ENCODE data around the gene DDX17.

The DDX17 gene

DNA sequence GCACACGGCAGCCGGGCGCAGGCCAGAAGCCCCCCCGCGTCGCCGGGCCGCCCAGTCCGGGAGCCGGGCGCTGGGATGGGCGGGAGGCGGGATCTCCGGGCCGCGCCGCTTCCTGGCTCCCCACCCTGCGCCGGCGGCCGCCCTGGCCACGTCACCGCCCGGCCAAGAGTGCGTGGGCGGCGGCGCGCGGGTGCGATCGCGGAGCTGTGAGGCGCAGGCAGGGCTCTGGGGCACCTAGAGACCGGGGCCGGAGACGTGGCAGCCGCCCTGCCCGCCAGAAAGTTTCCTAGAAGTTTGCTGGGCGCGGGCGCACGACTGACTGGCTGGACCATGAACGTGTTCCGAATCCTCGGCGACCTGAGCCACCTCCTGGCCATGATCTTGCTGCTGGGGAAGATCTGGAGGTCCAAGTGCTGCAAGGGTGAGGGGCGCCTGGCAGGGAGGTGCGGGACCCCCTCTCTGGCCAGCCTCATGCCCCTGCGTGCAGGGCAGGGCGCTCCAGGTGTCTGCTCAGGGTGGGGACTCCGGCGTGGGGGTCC, 38.1 kb downstream of the DDX17 start, which contains the start of gene KDELR3:
Gene KDELR3, plus strand, starts transcription at position 193 of the 539 bp plus-strand sequence. Its CDS starts 138 bp downstream, at position 331.
- in situ Hi-C loops (cut with MboI; ENCODE audit: low sequenced_read_pairs): no loop called here

DNA sequence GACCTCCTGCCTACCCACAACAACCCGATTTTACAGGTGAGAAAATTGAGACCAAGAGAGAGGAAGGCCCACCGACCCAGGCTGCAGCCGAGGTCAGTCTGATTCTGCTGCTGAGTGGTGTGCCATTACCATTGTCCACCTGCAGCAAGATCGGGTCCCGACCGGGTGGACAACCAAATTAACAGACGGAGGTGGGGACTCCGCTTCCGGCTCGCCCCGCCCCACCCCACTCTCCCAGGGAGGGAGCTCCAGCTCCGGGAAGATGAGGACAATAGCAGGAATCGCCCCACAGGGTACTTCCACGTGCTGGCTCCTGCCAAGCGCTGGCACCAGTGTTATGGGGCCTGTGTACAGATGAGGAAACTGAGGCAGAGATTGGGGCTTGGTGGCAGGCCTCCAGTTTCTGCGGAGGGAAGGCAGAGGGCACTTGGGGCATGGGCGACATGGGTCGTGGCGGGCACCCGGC, 38.6 kb downstream of the DDX17 start:
- in situ Hi-C loops (cut with MboI; ENCODE audit: low sequenced_read_pairs): no loop called here

DNA sequence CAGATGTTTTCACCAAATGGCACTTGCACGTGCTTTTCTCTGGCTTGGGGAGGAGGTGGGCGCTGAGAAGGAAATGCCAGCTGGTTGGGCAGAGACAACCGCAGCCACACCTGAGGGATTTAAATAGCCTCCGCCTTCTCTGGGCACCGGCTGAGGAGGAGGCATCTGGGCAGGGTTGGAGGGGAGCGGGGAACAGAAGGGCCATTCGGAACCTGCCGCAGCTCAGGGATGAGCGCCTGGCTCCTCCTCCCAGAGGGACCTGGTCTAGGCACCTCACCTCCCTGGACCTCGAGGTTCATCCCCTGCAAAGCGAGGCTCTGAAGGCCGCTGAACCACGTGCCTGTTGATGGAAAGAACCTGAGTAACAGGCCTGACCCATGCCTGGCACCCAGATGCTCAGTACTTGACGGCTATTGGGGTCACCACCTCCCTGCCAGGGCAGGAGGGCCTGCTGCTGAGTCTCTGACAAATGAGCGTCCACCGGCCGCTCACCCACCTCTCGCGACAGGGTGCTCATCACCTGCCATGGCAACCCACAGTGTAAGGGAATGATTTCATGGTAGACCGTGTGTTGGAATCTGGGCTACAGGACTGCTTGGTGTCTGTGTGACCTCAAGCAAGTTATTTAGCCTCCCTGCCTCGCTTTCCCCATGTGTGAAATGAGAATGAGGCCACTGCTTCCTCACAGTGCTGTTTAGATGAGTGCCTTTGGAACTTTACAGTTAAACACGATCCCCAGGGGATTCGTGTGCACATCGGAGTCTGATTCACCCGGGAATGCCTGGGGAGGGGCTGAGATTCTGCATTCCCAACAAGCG, 40.2 kb downstream of the DDX17 start:
- in situ Hi-C loops (cut with MboI; ENCODE audit: low sequenced_read_pairs): no loop called here

DNA sequence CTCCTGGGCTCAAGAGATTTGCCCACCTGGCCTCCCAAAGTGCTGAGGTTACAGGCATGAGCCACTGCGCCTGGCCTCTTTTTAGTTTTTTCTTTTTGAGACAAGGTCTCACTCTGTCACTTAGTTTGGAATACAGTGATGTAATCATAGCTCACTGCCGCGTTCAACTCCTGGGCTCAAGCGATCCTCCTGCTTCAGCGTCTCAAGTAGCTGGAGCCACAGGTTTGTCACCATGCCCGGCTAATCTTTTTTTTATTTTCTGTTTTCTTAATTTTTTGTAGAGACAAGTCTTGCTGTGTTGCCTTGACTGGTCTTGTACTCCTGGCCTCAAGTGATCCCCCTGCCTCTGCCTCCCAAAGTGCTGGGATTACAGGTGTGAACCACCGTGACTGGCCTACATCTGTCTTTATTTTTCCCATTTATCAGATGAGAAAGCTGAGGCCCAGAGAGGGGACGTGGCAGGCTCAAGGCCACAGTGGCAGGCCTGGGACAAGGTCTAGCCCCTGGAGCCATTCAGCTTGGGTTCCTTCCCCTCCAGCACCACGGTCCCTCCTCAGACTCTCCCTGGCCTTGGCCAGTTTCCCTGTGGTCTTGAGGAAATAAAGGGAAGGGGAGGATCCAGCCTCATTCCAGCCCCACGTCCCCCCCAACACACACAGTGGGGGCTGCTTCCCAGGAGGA, 41.0 kb downstream of the DDX17 start:
- in situ Hi-C loops (cut with MboI; ENCODE audit: low sequenced_read_pairs): no loop called here

DNA sequence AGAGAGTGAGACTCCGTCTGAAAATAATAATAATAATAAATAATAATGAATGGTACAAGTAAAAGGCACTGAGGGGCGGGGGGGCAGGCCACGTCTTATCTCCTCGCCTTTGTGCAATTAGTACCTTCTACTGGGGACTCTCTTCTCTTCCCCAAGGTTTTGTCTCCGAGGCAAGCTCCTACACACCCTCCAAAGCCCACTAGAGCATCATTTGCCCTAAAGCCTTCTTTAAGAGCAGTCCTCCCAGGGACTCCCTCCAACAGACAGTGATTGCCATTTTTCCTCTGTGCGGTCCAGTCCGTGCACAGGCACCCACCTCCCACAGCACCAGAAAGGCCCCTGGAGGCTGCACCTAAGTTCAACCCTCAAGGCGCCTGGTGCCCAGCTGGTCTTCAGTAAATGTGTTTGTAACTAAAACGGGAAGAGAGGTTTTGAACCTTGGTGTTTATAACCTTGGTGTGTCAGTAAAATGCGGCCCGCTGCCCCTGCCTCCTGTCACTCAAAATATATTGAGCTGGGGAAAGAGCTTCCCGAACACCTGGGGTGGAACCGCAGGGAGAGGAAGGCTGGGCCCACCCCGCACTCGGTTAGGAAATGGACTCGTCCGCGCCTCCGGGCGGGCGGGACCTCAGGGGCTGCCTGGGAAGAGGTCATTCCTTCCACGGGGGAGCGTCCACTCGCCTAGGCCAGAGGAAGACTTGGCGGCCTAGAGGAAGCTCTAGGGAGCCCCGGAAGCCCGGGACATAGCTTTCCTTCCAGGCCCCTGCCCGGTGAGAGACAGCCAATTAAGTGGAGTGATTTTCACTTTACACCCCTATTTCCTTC, 42.9 kb downstream of the DDX17 start:
- in situ Hi-C loops (cut with MboI; ENCODE audit: low sequenced_read_pairs): no loop called here

DNA sequence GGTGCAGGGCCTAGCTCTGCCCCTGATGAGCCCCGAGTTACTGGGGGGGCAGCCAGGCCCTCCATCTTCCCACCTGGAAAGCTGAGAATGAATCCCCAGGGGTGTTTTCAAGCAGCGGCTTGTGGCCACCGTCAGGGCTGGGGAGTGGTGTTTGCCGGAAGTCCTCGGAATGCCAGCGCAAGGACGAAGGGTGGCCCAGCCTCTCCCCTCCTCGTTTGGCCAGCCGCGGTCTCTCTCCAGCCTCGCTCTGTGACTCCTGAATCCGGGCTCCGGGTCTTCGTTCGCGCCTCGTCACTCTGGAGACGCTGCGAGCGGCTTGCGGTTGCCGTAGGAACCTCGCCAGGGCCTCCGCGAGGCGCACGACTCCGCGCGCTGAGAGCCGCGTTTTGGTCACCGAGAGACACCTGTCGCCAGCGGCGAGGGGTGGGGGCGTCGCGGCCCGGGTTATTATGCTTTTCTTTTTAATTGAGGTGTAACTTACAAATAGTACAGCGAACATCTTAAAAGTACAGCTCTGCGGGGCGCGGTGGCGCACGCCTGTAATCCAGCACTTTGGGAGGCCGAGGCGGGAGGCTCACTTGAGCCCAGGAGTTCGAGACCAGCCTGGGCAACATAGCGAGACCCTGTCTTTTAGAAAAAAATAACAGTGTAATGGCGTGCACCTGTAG, 44.6 kb downstream of the DDX17 start:
- in situ Hi-C loops (cut with MboI; ENCODE audit: low sequenced_read_pairs): no loop called here

DNA sequence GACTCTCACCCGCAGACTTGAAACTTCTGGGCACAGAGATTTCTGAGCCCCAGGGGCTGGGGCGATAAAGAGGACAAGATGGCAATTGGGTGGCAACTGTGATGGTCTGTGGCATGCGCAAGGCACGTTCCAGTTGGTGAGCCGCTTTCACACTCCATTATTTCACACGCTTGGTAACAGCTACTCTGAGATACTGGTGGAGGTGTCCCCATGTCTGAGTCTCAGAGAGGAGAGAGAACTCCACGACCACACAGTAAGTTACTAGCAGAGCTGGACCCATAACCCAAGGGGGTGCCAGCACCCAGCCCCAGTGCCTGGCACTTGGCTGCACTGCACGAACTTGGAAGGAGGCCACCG, 45.1 kb downstream of the DDX17 start:
- in situ Hi-C loops (cut with MboI; ENCODE audit: low sequenced_read_pairs): no loop called here

DNA sequence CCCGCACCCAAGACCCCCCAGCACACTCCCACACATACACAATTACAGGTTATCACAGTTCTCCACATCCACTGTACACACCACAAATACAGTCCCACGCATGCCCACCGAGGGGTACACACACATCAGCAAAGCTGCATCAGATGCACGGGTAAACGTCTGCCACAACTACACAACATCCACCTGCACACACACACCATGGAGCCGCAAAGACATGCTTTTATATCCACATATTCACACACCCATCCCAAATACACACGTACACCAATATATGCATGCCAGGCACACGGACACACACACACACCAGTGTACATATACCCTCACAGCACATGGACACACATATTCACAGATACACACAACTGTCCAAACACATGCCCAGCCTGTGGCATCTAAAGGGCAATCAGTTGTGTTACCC, 45.7 kb downstream of the DDX17 start:
- in situ Hi-C loops (cut with MboI; ENCODE audit: low sequenced_read_pairs): no loop called here

DNA sequence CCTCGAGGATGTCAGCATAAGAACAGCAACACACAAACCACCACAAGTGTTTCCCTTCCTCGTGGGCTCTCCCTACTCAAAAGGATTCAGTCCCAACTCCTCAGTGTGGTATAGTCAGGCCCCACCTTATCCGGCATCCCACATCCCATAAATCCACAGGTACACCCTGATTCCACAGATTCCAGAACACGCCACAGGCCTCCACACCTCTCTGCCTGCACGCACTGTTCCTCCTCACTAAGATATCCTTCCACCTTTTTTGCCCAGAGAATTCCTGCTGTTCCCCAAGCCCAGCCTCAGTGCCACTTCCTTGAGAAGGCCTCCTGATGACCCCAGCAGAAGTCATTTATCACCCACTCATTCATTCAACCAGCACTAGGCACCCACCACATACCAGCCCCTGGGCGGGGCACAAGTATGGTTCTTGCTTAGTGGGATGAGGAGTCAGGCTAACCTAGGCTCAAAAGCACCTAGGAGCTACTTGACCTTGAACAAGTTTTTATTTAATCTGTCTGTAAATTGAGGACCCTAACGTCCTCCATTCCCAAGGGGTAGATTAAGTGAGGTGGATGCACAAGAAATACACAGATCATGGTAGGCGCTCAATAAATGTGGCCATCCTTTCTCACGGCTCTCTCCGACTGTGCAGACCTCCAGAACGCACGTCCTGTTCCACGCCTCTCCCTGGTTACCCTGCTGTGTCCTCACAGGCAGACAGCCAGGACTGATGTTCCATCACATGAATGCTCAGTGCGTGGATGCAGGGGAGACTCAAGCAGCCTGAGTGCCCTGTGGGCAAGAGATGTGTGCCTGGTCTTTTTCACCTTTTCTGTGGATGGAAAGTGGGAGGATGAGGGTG, 49.0 kb downstream of the DDX17 start:
- in situ Hi-C loops (cut with MboI; ENCODE audit: low sequenced_read_pairs): no loop called here

DNA sequence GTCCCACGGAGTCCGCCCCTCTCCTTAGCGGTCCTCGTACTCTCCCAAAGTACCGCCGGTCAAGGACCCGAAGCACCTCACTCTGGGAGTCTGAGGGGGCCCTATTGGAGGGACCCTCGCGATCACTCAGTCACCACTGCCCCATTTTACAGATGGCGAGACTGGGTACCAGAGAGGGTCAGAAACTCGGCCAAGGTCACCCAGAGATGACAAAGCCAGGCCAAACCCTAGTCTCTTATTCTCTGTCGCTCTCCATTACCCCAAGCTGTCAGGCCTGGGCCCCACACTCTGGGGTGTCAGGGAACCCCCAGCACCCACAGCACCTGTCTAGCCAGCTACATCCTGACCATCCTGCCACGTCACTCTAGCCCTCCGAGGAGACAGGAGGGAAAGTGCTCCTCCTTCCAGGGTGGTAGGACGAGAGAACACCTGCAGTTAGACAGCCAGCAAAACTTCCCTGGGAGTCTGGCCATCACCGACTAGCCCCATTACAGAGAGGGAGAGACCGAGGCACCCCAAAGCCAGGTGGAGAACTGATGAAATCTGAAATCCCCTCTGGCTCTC, 49.8 kb downstream of the DDX17 start:
- in situ Hi-C loops (cut with MboI; ENCODE audit: low sequenced_read_pairs): no loop called here

DNA sequence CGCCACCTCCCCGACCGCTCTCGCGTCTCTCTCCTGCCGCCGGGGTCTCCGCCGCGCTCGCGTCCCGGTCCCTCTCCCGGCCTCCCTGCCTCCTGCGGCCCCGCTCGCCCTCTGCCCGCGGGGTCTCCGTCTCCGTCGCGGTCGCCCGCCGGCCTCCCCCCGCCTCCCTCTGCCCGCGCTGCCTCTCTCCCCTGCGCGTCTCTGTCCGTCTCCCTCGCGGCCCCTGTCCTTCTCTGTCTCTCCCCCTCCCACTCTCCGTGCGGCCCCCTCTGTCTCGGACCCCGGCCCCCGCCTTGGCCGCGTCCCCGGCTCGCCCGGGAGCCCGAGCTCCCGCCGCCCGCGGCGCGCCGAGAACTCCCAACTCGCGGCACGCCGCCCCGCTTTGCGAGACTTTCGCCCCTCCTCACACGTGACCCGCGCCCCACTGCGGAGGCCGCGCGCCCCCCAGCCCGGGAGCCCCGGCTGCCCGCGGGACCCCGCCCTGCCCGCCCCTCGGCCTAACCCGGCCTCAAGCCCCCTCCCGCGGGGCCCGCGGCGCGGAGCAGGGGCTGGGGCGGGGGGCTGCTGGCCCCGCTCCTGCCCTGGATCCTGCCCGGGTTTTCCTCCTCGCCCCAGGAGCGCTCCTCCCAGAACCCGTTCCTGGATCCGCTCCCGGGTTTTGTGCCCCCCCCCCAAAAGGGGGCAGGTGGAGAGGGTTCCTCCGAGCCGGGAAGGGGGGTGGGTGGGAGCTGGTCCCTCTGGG, 50.4 kb downstream of the DDX17 start:
- in situ Hi-C loops (cut with MboI; ENCODE audit: low sequenced_read_pairs): no loop called here

DNA sequence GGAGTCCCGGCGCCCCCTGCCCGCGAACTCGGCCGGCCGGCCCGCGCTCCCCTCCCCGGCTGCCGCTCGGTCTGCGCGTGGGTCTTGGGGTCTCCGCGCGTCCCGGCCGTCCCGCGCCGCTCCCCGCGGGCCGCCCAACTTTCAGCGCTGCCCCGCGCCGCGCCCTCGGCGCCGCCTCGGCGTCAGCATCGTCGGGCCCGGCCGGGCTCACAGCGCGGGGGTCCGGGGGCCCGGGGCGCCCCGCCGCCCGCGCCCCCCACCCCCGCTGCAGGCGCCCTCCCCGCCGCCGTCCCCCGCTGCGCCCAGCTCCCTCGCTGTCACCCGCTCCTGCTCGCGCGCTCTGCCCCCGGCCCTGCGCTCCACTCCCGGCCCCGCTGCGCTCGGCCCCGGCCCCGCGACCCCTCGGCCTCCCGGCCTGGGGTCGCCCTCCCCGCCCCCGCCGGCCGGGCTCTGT, 51.0 kb downstream of the DDX17 start, which contains the start of gene KCNJ4:
Gene KCNJ4, minus strand, starts transcription at position 124 of the 454 bp plus-strand sequence. CDS start 27,067 bp downstream, outside the sequence.
- in situ Hi-C loops (cut with MboI; ENCODE audit: low sequenced_read_pairs): no loop called here

DNA sequence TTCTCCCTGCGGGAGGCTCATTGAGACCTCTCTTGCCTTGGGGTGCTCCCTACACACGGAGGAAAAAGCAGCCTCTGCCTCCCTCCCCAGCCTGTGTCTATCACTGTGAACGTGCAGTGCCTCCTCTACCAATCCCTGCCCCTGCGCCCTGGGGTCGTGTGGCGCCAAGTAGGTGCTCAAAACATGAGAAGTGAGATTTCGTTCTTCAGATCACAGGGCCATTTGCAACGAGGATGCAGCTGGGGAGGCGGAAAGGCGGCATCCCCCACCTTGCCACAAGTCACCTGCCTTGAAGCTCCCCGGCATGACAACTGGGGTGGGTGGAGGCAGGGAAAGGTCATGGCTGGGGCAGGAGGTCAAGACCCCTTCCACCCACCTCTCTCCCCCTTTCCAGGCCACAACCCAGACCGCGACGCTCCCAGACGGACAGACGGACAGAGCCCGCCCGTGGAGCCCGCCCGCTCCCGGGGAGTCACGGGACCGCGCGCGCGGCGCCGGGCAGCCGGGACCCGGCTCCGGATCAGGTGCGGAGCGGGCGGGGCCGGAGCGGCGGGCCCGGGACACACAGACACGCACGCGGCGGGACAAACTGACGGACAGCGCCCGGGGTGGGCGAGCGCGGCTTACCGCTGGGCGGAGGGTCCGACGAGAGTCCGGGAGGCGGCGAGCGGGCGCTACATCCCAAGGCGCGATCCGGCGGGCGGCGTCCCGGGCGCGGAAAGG, 51.6 kb downstream of the DDX17 start:
- in situ Hi-C loops (cut with MboI; ENCODE audit: low sequenced_read_pairs): no loop called here

DNA sequence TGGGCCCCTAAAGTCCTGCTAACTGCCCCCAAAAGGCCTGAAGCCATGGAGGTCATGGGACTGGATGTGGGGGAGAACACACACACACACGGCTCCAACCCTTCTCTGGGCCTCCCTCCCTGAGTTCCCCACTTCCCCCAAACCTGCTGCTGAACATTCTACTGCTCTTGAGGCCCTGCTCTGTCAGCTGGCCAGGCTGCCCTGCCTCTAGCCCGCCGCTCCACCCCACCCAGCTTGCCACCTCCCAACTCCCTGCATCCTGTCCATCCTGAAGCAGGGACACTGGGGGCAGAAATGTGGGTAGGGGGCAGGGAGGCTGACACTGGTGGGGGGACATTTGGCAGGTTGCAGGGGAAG, 52.1 kb downstream of the DDX17 start:
- in situ Hi-C loops (cut with MboI; ENCODE audit: low sequenced_read_pairs): no loop called here

DNA sequence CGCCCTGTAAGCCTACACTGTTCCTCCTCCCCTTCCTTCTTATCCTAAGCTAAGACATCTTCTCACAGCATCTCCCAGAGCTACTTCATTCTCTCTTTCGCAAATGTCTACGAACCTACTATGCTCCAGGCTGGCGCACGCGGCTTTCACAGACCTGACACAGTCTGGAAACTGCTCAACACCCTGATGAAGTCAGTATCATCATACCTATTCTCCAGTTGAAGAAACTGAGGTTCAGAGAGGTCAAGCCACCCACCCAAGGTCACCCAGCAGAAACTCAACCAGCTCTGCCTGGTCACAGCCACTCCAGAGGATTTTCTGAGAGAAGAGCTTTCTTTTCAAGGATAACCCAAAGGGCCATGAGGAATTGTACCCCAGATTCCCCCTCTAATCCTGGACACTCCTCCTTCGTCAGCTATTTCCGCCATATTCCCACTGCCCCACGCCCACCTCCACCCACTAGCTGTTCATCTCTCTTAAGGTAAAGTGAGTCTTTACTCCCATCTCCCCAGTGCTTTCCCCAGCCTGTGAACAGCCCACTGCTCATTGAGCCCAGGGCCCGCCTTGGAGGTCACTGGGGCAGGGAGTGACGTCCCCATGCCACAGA, 52.9 kb downstream of the DDX17 start:
- in situ Hi-C loops (cut with MboI; ENCODE audit: low sequenced_read_pairs): no loop called here

DNA sequence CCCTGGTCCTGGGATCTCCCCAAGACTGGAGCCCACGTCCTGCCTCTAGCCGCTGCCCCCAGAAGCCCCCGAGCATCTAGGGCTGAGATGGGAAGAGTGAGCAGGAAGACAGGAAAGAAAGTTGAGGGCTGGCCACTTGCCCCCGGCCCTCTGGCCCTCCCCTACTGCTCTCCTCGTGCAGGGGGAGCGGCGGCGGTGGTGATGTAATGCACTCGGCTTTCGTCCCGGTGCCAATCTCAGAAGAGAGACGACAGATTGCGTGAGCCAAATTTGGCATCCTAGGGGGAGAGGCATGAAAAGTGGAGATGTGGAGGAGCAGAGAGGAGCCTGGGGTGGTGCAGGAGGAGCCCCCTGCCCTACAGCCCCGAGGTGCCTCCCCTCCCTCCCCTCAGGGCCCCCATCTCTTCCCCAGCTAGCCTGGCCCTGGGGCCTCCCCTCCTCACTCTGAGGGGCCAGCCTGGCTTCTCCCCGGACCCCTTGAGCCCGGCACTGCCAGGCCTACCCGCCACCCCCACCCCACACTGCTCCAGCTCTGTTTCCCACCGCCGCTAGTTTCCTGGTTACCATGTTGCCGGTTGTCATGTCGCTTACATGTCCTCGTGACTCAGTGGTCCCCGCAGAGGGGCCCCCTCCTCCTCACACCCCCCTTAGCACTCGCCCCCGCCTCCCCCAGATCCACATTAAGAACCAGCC, 53.6 kb downstream of the DDX17 start:
- in situ Hi-C loops (cut with MboI; ENCODE audit: low sequenced_read_pairs): no loop called here

DNA sequence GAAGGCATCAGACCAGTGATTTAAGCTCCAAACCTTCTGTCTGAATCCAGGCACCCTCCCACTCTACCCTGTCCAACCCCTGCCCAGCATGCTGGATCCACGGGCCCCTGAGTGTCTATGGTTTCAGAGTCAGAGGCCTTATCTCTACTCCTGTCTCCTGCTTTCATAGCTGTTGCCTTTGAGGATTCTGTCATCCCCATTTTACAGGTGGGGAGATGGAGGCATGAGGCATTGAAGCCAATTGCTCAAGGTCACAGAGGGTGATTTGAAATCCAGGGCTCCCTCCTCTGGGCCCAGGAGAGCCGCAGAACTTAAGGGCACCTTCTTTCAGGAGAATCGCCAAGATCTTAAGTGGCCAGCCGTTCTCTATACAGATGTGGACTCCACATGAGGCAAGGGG, 54.2 kb downstream of the DDX17 start:
- in situ Hi-C loops (cut with MboI; ENCODE audit: low sequenced_read_pairs): no loop called here
